Sigmoid colon (tissue), 4 donors: Measurements from ENCODE around the gene PRKACB.

Experiments
- POLR2A ChIP-seq, 2 donors: fragments of 450-650 bp; IDR thresholded peaks; one replicate each; pipeline ENCODE4 v1.6.1; 2016; ENCODE audit warnings: antibody characterized with exemption in 2 of 2, mild to moderate bottlenecking in 2 of 2, moderate library complexity in 2 of 2
- POLR2AphosphoS5 ChIP-seq, 4 donors: sonication (generic); formaldehyde crosslinking; IDR thresholded peaks; one replicate each; pipeline ENCODE4 v1.6.1; 2017; ENCODE audit warnings: antibody characterized with exemption in 4 of 4
- TF ChIP-seq, protein P1 (sequence below), 4 experiments: fragments of 450-650 bp in 3 of 4; fragments of 200-600 bp in 1 of 4; IDR thresholded peaks; one replicate each; pipeline ENCODE4 v1.5.1; 2016 to 2019; ENCODE audit warnings: antibody characterized with exemption in 4 of 4, mild to moderate bottlenecking in 3 of 4, moderate library complexity in 2 of 4

DNA sequence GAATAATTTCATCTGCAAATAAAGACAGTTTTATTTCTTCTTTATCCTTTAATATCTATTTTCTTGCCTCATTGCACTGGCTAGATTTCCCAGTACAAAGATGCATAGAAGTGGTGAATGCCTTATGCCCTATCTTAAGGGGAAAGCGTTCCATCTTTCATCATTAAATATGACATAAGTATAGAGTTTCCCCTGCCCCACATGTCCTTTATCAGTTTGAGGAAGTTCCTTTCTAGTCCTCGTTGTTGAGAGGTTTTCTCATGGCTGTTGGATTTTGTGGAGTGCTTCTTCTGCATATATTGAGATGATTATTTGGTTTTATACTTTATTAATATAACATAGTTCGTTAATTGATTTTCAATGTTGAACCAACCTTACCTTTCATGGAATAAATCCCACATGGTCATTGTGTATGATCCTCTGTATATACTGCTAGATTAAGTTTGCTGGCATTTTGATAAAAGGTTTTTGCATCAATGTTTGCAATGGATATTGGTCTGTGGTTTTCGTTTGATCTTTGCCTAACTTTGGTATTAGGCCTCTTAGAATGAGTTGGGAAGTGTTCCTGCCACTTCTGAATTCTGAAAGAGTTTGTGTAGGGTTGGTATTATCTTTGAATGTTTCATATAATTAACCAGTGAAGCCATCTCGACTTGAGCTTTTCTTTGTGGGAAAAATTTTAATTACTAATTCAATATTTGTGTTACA, 15.6 kb downstream of the PRKACB start:
- TF ChIP-seq, protein P1, sequence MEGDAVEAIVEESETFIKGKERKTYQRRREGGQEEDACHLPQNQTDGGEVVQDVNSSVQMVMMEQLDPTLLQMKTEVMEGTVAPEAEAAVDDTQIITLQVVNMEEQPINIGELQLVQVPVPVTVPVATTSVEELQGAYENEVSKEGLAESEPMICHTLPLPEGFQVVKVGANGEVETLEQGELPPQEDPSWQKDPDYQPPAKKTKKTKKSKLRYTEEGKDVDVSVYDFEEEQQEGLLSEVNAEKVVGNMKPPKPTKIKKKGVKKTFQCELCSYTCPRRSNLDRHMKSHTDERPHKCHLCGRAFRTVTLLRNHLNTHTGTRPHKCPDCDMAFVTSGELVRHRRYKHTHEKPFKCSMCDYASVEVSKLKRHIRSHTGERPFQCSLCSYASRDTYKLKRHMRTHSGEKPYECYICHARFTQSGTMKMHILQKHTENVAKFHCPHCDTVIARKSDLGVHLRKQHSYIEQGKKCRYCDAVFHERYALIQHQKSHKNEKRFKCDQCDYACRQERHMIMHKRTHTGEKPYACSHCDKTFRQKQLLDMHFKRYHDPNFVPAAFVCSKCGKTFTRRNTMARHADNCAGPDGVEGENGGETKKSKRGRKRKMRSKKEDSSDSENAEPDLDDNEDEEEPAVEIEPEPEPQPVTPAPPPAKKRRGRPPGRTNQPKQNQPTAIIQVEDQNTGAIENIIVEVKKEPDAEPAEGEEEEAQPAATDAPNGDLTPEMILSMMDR (IDR thresholded peaks at IDR 0.05) = no peak
- no peak for TF ChIP-seq POLR2A (IDR thresholded peaks at IDR 0.05)
- TF ChIP-seq POLR2AphosphoS5 (IDR thresholded peaks at IDR 0.05) = no peak
